GM19438 (cell line): ENCODE measurements around the gene MYRF.

Experiments
- ATAC-seq: cut with Tn5 transposase; IDR thresholded peaks from one replicate; pipeline ENCODE4 v1.9.1; 2021; ENCODE audit warnings: low read depth; ENCODE audit not compliant: unreplicated experiment

The MYRF gene

GRCh38 chr11:61773809-61774208, 21.4 kb downstream of the MYRF start:
- ATAC-seq = no peak

DNA sequence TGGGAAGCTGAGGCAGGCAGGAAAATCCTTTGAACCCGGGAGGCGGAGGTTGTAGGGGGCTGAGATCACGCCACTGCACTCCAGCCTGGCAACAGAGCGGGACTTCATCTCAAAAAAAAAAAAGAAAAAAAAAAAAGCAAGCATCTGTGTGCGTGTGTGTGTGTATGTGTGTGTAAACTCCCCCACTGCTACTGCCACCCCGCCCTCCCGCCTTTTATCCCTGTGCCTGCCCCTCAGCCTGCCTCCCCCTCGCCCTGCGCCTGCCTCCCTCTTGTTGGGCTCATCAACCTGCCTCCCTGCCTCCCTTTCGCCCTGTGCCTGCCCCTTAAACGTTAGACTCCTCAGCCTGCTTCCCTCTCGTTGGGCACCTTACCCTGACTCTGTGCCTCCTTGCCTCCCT, 22.0 kb downstream of the MYRF start:
- ATAC-seq = no peak

- ATAC-seq = no peak
Observed at GRCh38 chr11:61775106-61775505, 22.7 kb downstream of the MYRF start.

DNA sequence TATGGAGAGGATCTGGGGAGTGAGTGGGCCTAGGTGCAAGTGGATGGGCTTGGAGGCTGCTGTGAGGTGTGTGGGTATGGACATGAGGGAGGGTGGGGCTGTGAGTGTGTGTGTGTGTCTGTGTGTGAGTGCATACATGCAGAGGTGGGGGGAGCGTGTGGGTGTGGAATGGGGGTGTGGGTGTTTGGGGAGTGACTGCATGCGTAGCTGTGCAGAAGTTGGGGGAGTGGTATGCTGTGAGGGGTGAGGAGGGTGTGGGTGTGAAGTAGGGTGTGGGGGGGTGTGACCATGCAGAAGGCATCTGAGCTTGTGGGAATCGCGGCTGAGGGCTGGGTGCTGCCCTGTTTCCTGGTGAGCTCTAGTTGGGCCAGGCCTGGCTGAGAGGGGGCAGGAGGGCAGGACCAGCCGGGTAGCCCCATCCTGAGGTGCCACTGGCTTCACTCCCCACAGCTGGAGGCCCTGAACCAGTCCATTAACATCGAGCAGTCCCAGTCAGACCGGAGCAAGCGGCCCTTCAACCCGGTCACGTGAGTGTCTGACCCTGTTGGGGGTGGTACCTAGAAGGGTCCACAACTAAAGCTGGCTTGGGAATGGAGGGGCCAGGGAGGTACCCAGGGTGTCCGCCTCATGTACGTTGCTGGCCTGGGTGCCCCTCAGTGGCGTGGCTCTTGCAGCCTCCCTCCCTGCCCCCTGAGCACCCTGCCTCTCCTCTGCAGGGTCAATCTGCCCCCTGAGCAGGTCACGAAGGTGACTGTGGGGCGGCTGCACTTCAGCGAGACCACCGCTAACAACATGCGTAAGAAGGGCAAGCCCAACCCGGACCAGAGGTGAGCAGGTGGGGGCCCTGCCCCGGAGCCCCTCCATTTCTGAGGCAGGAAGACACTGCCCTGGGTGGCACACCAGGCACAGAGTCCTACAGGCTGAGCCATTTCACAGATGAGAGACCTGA, 23.4 kb downstream of the MYRF start:
- ATAC-seq = no peak

DNA sequence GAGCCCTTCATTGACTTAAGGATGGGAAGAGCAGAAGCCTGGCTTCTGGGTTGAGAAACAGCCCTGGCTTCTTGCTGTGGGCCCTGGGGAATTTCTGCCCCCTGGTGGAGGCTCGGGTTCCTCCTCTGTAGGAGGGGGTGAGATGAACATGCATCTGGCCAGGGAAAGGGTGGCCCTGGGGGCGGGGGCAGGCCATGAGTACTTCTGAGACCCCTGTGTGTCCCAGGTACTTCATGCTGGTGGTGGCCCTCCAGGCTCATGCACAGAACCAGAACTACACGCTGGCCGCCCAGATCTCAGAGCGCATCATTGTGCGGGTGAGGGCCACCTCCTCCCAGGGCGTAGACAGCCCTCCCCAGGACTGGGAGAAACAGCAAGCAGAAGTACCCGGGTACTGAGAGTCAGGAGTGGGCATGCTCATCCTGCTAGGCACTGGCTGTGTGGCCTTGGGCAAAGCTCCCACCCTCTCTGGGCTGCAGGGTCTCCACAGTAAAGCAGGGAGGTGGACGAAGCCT, 24.2 kb downstream of the MYRF start:
- no peak for ATAC-seq

DNA sequence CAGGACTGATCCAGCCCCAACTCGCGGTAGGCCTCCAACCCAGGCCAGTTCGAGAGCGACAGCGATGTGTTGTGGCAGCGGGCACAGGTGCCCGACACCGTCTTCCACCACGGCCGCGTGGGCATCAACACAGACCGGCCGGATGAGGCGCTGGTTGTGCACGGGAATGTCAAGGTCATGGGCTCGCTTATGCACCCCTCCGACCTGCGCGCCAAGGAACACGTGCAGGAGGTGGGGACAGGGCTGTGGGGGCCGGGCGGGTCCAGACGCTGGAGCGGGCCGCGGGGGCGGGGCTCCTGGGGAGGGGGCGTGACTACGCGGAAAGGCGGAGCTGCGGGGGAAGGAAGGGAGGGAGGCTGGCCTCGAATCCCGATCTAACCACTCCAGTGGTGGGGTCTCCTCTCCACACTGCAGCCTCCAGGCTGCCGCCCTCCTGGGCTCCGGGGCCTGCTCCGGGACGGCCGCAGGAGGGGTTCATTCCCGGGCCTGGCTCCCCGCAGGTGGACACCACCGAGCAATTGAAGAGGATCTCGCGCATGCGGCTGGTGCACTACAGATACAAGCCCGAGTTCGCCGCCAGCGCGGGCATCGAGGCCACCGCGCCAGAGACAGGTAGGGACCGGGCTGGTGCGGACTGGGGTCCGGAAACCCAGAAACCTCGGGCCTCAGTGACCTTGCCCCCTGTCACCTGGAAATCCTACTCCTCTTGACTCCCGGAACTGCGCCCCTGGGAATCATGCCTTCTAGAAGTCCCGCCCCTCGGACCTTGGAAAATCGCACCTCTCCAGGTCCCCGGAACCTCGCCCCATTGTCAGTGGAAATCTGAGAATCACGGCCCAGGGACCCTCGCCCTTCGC, 25.0 kb downstream of the MYRF start:
- ATAC-seq = no peak

- ATAC-seq = no peak
Observed at GRCh38 chr11:61778357-61778886, 26.0 kb downstream of the MYRF start.

- no peak for ATAC-seq
Observed at GRCh38 chr11:61778920-61779650, 26.6 kb downstream of the MYRF start.

DNA sequence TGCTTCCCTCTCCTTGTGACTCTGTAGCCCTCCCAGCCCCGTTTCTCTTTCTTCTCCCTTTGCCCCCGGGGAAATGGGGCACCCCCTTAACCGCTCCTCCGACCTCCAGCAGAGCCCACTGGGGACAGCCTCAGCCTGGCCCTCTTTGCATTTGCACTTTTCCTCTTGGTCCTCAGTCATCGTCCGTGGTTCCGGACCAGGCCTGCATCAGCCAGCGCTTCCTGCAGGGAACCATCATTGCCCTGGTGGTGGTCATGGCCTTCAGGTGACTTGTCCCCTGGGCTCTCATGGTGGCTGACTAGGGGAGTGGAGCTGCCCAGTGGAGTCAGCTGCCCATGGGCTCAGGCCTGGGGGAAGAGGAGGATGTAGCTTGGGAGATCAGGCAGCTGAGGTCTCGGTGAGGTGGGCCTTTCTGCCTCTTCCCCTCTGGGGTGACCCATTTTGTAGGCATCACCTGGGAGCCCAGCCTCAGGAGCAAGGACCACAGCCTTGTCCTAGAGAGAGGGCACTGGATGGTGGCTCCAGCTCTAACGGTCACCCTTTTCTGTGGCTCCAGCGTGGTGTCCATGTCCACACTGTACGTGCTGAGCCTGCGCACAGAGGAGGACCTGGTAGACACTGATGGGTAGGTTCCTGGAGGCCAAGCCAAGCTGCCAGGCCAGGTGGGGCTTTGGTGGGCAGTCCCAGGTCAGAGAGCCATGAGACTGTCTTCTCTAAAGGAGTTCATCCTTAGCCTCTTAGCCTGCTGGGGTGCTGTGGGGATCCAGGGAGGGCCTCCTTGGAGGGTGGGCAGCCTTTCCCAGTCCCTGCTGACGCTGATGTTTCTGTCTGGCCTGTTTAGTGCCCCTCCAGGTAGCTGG, 27.5 kb downstream of the MYRF start:
- ATAC-seq = no peak

DNA sequence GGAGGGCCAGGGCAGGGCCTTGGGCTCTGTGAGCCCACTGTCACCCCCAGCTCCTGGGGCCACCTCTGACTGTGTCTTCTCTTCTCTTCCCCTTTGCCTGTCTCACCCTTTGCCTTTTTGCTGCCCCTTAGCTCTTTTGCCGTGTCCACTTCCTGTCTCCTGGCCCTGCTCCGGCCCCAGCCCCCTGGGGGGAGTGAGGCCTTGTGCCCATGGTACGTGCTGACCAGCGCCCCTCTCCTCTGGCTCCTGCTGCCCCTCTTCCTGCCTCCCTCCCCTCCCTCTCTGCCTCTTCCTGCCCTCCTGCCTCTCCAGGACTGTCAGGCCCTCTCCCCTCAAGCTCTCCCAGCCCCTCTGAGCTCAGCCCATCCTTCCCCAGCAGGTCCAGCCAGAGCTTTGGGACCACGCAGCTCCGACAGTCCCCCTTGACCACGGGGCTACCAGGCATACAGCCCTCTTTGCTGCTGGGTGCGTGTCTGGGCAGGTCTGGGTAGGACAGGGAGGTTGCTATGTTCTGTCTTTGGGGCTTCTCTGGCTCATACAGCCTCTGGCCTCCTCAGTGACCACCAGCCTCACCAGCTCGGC, 28.2 kb downstream of the MYRF start:
- ATAC-seq = no peak

DNA sequence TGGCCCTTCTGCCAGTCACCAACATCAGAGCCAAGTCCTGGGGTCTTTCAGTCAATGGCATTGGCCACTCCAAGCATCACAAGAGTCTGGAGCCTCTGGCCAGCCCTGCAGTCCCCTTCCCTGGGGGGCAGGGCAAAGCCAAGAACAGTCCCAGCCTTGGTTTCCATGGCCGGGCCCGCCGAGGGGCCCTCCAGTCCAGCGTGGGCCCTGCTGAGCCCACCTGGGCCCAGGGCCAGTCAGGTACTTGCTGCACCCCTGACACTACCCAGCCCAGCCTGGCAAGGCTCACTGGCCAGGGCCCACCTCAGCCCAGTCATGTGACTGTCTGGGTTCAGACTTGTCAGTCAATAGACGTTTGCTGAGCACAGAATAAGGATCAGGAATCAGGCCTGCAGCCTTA, 29.1 kb downstream of the MYRF start:
- no peak for ATAC-seq

DNA sequence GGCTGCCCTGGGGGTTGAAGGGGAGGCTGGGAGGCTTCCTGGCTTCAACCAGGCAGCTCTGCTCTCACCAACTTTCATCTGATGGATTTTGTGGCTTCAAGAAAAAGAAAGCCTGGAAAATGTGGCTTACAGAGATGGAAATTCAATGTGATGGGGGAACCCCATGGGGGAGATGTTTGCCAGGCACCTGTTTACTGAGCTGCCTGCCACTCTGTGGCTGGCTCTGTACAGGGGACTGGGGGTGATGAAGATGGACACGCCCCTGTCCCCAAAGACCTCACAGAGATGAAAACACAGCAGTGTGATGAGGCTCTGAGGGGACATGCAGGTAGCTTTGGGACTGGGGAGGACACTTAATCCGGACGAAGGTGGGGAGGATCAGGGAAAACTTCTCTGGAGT, 29.9 kb downstream of the MYRF start:
- no peak for ATAC-seq

GRCh38 chr11:61782841-61783240, 30.4 kb downstream of the MYRF start:
- no peak for ATAC-seq

DNA sequence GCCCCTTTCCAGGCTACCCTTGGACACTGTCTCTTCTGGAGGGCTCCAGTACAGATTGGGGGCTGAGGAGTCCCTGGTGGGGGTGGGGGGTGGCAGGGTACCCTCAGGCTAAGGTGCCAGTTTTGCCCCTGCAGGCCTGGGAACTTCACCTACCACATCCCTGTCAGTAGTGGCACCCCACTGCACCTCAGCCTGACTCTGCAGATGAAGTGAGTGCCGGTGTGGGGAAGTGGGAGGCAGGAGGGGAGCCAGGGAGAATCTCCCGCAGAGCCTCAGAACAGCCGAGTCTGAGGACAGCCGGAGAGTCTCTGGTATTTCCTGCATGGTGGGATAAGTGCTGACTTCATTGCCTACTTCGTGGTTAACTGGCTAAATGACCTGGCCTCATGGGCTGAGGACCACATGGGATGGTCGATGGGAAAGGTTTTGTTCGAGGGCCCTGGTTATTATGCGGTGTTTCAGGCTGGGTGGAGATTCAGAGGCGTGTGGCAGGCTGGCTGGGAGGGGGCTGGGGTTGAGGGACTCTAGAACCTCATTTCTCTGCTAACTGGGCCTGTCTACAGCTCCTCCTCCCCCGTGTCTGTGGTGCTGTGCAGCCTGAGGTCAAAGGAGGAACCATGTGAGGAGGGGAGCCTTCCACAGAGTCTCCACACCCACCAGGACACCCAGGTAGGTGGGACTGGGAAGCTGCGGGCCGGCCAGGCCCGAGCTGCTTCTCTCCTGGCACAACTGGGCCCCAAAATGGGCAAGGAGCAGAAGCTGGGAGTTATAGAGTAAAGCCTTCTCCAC, 31.5 kb downstream of the MYRF start:
- ATAC-seq = no peak

GRCh38 chr11:61784506-61784805, 32.0 kb downstream of the MYRF start:
- no peak for ATAC-seq

DNA sequence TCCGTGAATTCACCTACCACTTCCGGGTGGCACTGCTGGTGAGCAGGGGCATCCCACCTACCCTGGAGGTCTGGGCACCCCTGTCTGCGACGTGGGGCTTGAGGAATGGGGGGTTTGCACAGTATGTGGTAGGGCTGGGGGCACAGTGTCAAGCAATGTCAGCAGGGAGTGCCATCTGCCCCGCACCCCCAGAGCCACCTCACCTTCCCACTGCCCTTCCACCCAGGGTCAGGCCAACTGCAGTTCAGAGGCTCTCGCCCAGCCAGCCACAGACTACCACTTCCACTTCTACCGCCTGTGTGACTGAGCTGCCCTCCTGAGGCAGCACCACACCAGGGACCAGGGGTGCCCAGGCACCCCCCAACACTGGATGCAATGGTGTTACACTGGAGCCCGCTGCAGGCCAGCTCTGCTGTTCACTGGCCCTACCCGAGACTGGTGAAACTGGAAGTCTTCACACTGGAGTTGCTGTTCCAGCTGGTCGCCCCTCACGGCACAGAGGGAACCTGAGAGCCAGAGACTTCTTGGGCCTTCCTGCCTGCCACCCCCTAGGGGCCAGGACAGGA, 33.5 kb downstream of the MYRF start:
- no peak for ATAC-seq

GRCh38 chr11:61787928-61788491, 35.6 kb downstream of the MYRF start:
- no peak for ATAC-seq

GRCh38 chr11:61791737-61792309, 39.4 kb downstream of the MYRF start:
- ATAC-seq = no peak
